Kidney epithelial cell (primary cell): ENCODE measurements around the gene GP2. TPM values are rescaled to one million over a fixed set of nuclear protein-coding genes. Genes with fewer than 3 reads are reported as not detected.
"Not testable (repeated sequence)": the region's sequence is repeated elsewhere in the genome, so short reads cannot be mapped to it uniquely, and the experiment has no call there.

ENCODE experiments used
- DNase-seq: peaks from one replicate; pipeline ENCODE4 v3.0.0-alpha.2; 2010; ENCODE audit warnings: low read depth
- H3K27me3 ChIP-seq: 2 replicates; pipeline ENCODE4 v1.6.0; 2011; ENCODE audit warnings: low read length; ENCODE audit not compliant: control insufficient read depth, insufficient read depth
- H3K36me3 ChIP-seq: 2 replicates; pipeline ENCODE4 v1.5.1; 2011; ENCODE audit warnings: low read length; ENCODE audit not compliant: control insufficient read depth, insufficient read depth
- H3K4me3 ChIP-seq: 2 replicates; pipeline ENCODE4 v1.5.1; 2011; ENCODE audit warnings: low read depth, mild to moderate bottlenecking, control low read depth, low read length
- CTCF ChIP-seq: IDR thresholded peaks from 2 replicates; pipeline ENCODE4 v1.5.1; 2011; ENCODE audit warnings: mild to moderate bottlenecking, moderate library complexity, low read length, control low read depth, inconsistent platforms; ENCODE audit not compliant: insufficient read depth, poor library complexity, severe bottlenecking
- total RNA-seq: library from RNA; depleted of rRNA; stranded (reverse); fragments of >200 nt; gene quantifications from 2 replicates; pipeline ENCODE4 v1.2.3, GENCODE V29; 2015

Gene GP2
- total RNA-seq, 1 donor from 2014 or later, result not detected

DNA sequence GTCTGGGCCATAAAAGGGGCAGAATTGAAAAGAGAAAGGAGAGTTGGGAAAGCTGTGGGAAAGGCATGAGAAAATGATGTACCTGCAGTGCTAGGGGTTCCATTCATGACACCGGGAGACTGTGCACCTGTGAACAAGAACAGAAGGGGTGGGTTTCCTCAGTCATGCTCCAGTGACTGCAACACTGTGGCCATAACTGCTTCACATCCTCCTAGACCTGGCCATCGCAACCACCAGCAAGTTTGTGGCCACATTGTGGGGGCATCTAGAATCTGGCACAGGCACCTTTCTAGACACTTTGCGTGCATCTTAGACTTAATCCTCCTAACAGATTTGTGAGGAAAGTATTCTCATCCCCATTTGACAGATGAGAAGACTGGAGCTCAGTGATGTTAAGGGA is 12.7 kb downstream of the GP2 start:
- no peak for DNase-seq
- no peak for TF ChIP-seq CTCF
- no peaks in the 10 kb centered on the region for H3K27me3 ChIP-seq
- H3K4me3 ChIP-seq, result no peak overlapping the region
- H3K36me3 ChIP-seq, result no peaks in the 10 kb centered on the region

GRCh38 chr16:20313741-20314140 is 13.6 kb downstream of the GP2 start:
- no peak for DNase-seq
- Histone ChIP-seq H3K4me3 (no peak overlapping the region), H3K36me3 (no peaks in the 10 kb centered on the region), H3K27me3 (no peaks in the 10 kb centered on the region)
- no peak for TF ChIP-seq CTCF

- not testable (repeated sequence) for H3K4me3 ChIP-seq, H3K36me3 ChIP-seq, H3K27me3 ChIP-seq, DNase-seq
Observed at GRCh38 chr16:20312536-20313095, 14.7 kb downstream of the GP2 start.

GRCh38 chr16:20311548-20311947 is 15.8 kb downstream of the GP2 start:
- no peak overlapping the region for H3K4me3 ChIP-seq
- no peak for DNase-seq

GRCh38 chr16:20310421-20311395 is 16.6 kb downstream of the GP2 start:
- no peak for DNase-seq
- no peak for TF ChIP-seq CTCF
- no peaks in the 10 kb centered on the region for H3K36me3 ChIP-seq
- H3K4me3 ChIP-seq, result no peak overlapping the region
- H3K27me3 ChIP-seq, result no peaks in the 10 kb centered on the region

More at GRCh38 chr16:20311548-20311947, 15.8 kb downstream of the GP2 start:
- TF ChIP-seq CTCF, result no peak
- Histone ChIP-seq H3K27me3 (no peaks in the 10 kb centered on the region), H3K36me3 (no peaks in the 10 kb centered on the region)

- no peaks in the 10 kb centered on the region for H3K36me3 ChIP-seq
- no peak for TF ChIP-seq CTCF
- H3K27me3 ChIP-seq, result no peaks in the 10 kb centered on the region
- H3K4me3 ChIP-seq, result no peak overlapping the region
- no peak for DNase-seq
Observed at GRCh38 chr16:20309786-20310185, 17.5 kb downstream of the GP2 start.
